GM18870 (cell line): ENCODE data around the gene MYO15B.

Experiments
- ATAC-seq: cut with Tn5 transposase; IDR thresholded peaks from one replicate; pipeline ENCODE4 v1.9.1; 2021; ENCODE audit warnings: moderate library complexity; ENCODE audit not compliant: unreplicated experiment

The MYO15B gene

DNA sequence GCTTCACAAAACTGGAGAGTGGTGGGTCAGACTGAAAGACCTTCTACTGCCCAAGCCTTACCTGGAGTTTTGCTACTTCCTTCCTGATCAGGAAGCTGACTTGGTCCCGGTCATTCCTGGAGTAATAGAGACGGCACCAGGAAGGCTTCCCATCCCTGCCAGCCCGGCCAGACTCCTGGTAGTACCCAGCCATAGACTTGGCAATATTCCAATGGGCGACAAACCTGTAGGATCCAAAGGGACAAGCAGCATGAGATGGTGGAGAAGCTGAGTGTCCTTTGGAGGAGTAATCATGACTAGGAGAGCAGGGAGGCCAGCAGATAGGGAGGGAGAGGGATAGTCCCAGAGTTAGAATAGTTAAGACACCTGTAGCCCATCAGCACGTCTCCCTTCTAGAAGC lies 70.6 kb downstream of the MYO15B start:
- no peak for ATAC-seq

DNA sequence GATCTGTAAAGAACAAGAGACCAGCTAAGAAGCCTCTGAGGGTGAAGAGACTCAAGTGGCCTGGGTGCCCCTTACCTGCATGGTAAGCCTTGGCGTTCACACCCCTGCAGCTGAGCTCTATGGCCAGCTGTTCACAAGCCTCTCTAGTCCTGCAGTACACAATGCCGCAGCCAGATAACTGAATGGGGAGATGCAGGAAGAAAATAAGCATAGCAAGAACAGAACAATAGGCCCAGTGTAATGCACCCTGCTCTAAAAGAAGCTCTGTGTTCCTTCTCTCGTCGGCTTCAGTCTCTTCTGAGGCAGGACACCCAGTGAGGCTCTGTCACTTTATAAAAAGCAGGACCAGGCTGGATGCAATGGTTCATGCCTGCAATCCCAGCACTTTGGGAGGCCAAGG lies 73.9 kb downstream of the MYO15B start:
- no peak for ATAC-seq

DNA sequence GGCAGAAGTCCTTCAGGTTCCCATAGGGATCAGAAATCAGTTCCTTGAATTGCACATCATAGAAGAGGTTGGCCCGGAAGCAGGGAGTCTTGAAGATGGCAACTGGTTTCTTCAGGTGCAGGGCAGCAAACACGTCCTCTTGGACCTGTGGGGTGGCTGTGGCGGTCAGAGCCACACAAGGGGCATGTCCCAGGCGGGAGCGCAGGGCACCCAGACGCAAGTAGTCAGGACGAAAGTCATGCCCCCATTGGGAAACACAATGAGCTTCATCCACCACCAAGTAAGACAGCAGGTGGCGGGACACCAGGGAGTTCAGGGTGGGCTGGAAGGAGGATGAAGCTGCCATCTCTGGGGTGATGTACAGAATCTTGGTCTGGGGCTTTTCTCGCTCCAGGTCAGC lies 74.9 kb downstream of the MYO15B start:
- ATAC-seq, result no peak

DNA sequence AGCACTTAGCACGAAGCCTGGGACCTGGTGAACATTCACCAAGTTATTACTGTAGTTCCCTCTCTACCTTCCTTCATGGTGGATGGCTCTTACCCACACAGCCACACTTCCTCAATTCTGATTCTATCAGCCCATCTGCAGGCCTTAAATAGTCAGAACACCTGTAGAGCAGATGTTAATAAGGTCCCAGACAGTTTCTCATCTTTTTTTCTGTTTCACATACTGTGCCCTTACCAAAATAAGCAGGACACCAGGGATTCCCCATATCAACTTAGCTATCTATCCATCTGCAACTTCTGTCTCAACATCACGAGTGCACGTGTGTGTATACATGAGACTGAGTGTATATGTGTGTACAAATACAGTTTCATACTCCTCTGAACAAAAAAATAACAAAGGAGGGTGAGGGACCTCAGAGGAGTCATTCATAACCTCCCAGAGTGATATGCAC lies 76.5 kb downstream of the MYO15B start:
- ATAC-seq, result peak; percentile 68

DNA sequence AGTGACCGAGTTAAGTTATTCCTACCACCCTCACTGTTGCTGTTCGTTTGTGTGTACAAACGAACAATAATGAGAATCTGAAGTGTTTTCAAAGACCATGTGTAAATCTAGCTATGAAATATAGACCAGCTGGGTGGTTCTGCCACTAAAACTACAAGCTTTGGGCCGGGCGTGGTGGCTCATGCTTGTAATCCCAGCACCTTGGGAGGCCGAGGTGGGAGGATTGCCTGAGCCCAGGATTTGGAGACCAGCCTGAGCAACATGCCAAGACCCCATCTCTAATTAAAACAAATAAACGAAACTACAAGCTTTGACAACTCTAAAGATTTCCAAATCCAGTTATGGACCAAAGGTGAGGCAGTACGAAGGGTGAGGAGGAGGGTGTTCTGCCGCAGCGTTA lies 78.4 kb downstream of the MYO15B start:
- no peak for ATAC-seq

DNA sequence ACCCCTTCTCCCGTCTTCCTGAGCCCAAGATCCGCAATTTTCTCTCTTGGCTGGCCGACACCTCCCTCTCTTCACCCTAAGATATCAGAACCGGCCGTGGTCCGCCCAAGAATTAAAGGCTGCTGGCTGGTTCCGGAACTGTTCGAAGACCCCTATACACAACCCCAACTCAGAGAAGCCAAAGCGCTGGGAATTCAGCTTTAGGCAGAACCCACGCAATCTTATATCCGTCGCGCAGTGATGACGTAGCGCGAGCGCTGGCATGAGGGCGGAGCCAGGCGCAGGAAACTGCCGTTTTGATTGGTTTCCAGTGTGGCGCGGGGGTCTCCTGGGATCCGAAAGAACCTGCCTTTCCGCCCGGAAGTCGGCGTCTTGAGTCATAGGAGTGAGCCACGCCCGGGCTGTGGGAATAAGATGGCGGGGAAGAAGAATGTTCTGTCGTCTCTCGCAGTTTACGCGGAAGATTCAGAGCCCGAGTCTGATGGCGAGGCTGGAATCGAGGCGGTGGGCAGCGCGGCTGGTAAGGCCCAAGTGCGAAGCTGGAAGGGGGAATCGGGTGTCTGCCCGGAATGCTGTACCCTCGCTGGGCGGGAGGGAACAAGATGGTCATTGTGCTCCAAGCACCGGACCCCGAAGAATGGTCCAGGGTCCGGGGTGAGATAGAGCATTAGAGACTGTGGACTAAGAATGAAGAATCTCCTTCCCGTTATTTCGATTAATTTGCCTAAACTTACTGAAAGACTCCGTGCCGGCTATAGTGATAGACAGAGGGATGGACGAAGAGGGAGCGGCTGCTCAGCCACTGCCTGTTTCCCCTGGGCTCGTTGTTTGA lies 79.6 kb downstream of the MYO15B start, which contains the start of the genes RECQL5 and SAP30BP:
TSS of gene RECQL5 (minus strand) at position 196 of the 832 bp plus-strand sequence. CDS start 597 bp downstream, outside the sequence.
TSS of gene SAP30BP (plus strand) at position 380 of the 832 bp plus-strand sequence. CDS start at position 415, 35 bp downstream.
- peak; percentile 49 for ATAC-seq

DNA sequence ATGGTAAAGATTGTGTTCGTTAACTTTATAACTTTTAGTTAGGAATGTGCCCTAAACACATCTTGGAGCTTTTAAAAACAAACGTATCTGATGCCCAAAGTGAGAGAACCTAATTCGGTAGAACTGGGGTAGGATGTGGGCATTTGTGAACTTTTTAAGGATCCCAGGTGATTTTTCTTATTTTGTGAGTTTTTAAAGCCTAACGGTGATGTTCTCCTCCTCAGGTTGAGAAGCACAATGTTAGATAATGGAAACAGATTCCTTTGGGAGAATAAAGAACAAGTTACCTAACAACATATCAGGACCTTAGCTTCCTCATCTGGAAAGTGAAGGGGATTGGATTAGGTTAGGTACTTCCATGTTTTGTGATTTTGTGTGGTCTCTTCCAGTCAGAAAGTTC lies 80.2 kb downstream of the MYO15B start:
- ATAC-seq, result no peak

DNA sequence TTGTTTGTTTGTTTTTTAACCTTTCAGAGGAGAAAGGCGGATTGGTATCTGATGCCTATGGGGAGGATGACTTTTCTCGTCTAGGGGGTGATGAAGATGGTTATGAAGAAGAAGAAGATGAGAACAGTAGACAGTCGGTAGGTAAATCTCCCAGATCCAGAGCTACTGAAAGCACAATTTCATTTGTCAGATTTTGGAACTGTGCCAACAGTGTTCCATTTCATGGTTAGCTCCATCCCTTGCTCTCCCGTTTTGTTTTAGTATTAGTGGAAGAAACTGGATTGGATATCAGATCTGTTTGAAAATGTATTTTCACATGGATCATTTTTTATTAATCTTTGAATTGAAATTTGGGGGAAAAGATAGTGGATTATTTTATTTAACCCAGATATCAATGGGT lies 80.9 kb downstream of the MYO15B start:
- no peak for ATAC-seq

DNA sequence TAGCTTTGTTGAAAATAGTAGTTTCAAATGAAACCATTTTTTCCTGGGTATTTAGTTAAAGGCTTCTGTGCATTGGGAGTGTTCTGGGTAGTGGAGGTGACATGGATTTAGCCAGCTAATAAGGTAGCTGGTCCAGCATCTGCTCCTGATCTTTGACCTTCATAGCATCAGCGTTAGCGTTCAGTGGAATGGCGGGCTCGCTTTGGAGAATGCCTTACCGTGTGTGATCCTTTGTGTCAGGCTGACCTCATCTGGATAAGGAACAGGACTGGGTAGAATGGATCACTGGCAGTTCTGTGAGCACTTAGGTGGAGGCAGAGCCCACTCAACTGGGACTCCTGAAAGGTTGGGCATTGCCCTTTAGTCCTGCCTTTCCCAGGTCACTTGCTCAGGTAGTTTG lies 83.3 kb downstream of the MYO15B start:
- ATAC-seq, result no peak

DNA sequence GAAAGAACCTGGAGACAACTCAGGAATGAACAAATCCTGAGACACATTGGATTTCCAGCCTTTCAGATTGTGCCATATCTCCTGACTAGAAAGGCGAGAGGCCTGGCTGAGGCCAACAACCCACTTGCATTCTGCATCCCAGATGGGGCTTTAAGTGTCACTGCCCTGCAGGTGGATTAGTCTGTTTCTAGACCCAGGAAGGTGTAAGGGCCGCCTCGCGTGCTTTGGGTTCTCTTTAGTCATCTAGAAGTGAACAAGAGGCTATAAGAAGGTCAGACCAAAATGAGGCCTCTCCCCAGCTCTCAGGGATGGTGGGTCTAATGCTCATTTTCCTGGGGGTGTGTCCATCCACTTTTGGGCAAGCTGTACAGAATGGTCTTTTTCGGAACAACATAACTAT lies 84.4 kb downstream of the MYO15B start:
- ATAC-seq, result no peak

DNA sequence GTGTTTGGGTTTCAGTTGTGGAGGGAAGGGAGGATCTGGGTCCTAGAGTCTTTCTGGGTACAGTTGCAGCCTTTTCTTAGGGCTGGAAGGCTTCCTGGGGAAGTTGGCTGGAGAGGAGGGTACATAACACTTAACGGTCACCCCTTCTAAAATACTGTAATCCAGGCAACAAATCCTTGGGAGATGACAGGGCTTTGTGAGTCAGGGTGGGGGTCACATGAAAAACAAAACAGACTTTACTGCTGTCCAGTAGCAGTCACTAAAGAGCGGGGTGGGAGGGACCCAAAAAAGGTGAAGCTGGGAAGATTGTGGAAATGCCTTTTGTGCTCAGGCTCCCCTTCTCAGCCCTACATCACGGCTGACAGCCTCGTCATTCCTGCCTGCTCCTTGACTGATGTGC lies 85.9 kb downstream of the MYO15B start:
- no peak for ATAC-seq
